ENCODE measurements around the gene CDK8. TPM values are rescaled to one million over a fixed set of nuclear protein-coding genes. Genes with fewer than 3 reads are reported as not detected.

CDK8 gene
- total RNA-seq, 1 experiment from 2014 or later = 14.5 TPM

DNA sequence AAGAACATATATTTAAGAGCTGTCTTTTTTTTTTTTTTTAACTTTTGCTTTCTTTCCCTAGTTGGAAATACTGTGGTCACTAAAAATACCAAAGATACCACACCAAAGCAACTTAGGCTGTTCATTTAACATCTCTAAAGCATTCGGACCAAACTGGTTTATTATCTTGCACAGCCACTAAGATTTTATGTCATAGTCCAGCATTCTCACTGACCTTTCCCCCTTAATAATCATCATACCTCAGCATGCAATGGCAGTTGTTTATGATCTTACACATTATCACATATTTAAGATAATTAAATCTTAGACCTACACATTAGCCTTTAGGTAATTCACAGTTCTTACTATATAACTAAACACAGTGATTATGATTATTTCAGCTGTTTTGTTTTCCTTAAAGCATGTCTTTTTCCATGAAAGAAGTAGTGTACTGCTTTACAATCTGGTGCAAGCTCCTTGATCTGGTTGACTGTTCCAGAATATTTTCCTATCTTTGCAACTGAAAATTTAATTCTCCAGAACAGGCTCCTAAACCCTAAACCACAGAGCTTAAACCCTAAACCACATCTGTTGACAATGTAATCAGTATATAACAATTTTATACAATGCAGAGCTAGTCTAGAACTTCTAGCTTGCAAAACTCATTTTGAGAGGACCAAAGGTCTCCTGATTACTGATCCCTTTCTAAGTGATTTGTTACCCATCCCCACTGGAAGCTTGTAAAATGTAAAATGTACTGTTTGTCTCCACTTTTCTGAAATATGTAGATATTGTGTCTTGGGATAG, 74.2 kb downstream of the CDK8 start:
- Histone ChIP-seq H3K27ac (ENCODE audit: low read length) (no peak overlapping the region), H3K9me2 (replicated peaks; ENCODE audit: low read length) (no peaks in the 10 kb centered on the region), H3K9me3 (ENCODE audit: low read length) (no peaks in the 10 kb centered on the region), H3K4me1 (ENCODE audit: insufficient read depth, low read length) (no peaks in the 10 kb centered on the region), H3K79me2 (ENCODE audit: low read length) (peaks cover 44% of the 10 kb centered on the region), H3K9ac (ENCODE audit: low read length) (no peak overlapping the region), H2AFZ (ENCODE audit: low read length) (no peak overlapping the region), H3K4me2 (ENCODE audit: low read length) (no peak overlapping the region), H3F3A (ENCODE audit: low read length, unreplicated experiment) (no peaks in the 10 kb centered on the region), H3K36me3 (ENCODE audit: low read depth, low read length) (no peaks in the 10 kb centered on the region), H3K27me3 (ENCODE audit: low read length) (no peaks in the 10 kb centered on the region), H3K4me3 (ENCODE audit: low read length) (no peak overlapping the region), H4K20me1 (ENCODE audit: low read length) (no peaks in the 10 kb centered on the region)
- BruUV-seq (replicated peaks) = no TSS peak
- intact Hi-C loops (cut with micrococcal nuclease) = no loop called here
- POLR2A ChIA-PET (ENCODE audit: unreplicated experiment) = no interaction called here
- CTCF ChIA-PET = no interaction called here
- TF ChIP-seq, protein P1, sequence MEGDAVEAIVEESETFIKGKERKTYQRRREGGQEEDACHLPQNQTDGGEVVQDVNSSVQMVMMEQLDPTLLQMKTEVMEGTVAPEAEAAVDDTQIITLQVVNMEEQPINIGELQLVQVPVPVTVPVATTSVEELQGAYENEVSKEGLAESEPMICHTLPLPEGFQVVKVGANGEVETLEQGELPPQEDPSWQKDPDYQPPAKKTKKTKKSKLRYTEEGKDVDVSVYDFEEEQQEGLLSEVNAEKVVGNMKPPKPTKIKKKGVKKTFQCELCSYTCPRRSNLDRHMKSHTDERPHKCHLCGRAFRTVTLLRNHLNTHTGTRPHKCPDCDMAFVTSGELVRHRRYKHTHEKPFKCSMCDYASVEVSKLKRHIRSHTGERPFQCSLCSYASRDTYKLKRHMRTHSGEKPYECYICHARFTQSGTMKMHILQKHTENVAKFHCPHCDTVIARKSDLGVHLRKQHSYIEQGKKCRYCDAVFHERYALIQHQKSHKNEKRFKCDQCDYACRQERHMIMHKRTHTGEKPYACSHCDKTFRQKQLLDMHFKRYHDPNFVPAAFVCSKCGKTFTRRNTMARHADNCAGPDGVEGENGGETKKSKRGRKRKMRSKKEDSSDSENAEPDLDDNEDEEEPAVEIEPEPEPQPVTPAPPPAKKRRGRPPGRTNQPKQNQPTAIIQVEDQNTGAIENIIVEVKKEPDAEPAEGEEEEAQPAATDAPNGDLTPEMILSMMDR (conservative IDR thresholded peaks at IDR 0.05; ENCODE audit: low read depth, low read length) = no peak
- TF ChIP-seq EZH2phosphoT487 (IDR thresholded peaks at IDR 0.05; ENCODE audit: borderline replicate concordance, low read length) (no peak), EZH2 (IDR thresholded peaks at IDR 0.05; ENCODE audit: low read length, unreplicated experiment) (no peak)
- no peak for ATAC-seq
- DNase-seq = peak; percentile 6

DNA sequence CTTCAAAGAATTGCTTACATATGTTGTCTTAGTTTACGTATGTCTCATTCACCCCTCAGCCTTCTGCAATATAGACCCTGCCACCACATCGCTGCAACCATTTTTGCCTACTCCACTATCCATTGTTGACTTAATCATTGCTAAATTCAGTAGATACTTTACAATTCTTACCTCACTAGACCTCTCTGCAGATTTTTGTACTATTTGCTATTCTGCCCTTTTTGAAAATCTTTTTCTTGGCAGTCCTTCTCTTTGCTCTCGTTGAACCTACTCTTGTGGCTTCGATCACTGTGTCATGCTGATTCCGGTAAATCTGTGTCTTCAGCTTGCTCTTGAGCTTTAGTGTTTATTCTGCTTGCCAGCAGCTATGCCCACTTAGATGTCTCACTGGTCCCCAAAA, 81.2 kb downstream of the CDK8 start:
- BruUV-seq (replicated peaks) = no TSS peak
- H3K79me2 ChIP-seq (ENCODE audit: low read length) = peaks cover 19% of the 10 kb centered on the region
- no peaks in the 10 kb centered on the region for H4K20me1 ChIP-seq (ENCODE audit: low read length)
- intact Hi-C loops (cut with micrococcal nuclease) = no loop called here
- POLR2A ChIA-PET (ENCODE audit: unreplicated experiment) = no interaction called here
- no peaks in the 10 kb centered on the region for H3K9me2 ChIP-seq (replicated peaks; ENCODE audit: low read length)
- H3K4me1 ChIP-seq (ENCODE audit: insufficient read depth, low read length) = no peaks in the 10 kb centered on the region
- H3K9ac ChIP-seq (ENCODE audit: low read length) = no peak overlapping the region
- H3K27me3 ChIP-seq (ENCODE audit: low read length) = no peaks in the 10 kb centered on the region
- H3F3A ChIP-seq (ENCODE audit: low read length, unreplicated experiment) = no peaks in the 10 kb centered on the region
- no peaks in the 10 kb centered on the region for H3K36me3 ChIP-seq (ENCODE audit: low read depth, low read length)
- H2AFZ ChIP-seq (ENCODE audit: low read length) = no peak overlapping the region
- H3K4me2 ChIP-seq (ENCODE audit: low read length) = no peak overlapping the region
- CTCF ChIA-PET = no interaction called here
- no peak for TF ChIP-seq EZH2phosphoT487 (IDR thresholded peaks at IDR 0.05; ENCODE audit: borderline replicate concordance, low read length)
- TF ChIP-seq EZH2 (IDR thresholded peaks at IDR 0.05; ENCODE audit: low read length, unreplicated experiment) = no peak
- TF ChIP-seq, protein P1 (conservative IDR thresholded peaks at IDR 0.05; ENCODE audit: low read depth, low read length) = no peak
- no peak overlapping the region for H3K27ac ChIP-seq (ENCODE audit: low read length)
- no peak for DNase-seq
- ATAC-seq = no peak
- no peaks in the 10 kb centered on the region for H3K9me3 ChIP-seq (ENCODE audit: low read length)
- no peak overlapping the region for H3K4me3 ChIP-seq (ENCODE audit: low read length)

DNA sequence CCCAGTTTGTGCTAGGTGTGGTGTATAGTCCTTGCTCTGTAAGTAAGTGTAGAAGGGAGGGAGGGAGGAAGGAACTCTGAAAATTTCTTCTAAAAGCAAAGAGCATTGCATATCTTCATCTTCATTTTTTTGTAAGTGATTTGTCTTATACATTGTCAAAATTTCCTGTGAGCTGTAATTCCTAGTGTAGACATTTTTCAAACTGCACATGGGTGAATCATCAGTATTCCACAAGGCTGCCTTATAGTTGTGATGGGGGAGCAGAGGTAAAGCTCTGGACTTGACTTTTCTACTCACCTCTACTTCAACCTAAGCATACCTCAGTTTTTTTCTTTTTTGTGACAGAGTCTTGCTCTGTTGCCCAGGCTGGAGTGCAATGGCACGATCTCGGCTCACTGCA, 86.9 kb downstream of the CDK8 start:
- H3F3A ChIP-seq (ENCODE audit: low read length, unreplicated experiment) = no peaks in the 10 kb centered on the region
- intact Hi-C loops (cut with micrococcal nuclease) = no loop called here
- no peak overlapping the region for H3K27ac ChIP-seq (ENCODE audit: low read length)
- ChIA-PET POLR2A (ENCODE audit: unreplicated experiment) (no interaction called here), CTCF (no interaction called here)
- no peaks in the 10 kb centered on the region for H3K79me2 ChIP-seq (ENCODE audit: low read length)
- no peaks in the 10 kb centered on the region for H3K27me3 ChIP-seq (ENCODE audit: low read length)
- no peak overlapping the region for H3K9ac ChIP-seq (ENCODE audit: low read length)
- no peak overlapping the region for H3K4me2 ChIP-seq (ENCODE audit: low read length)
- no peak overlapping the region for H2AFZ ChIP-seq (ENCODE audit: low read length)
- TF ChIP-seq EZH2phosphoT487 (IDR thresholded peaks at IDR 0.05; ENCODE audit: borderline replicate concordance, low read length) = no peak
- TF ChIP-seq EZH2 (IDR thresholded peaks at IDR 0.05; ENCODE audit: low read length, unreplicated experiment) = no peak
- TF ChIP-seq, protein P1 (conservative IDR thresholded peaks at IDR 0.05; ENCODE audit: low read depth, low read length) = no peak
- ATAC-seq = no peak
- DNase-seq = no peak
- BruUV-seq (replicated peaks) = no TSS peak
- no peaks in the 10 kb centered on the region for H4K20me1 ChIP-seq (ENCODE audit: low read length)
- no peaks in the 10 kb centered on the region for H3K4me1 ChIP-seq (ENCODE audit: insufficient read depth, low read length)
- no peak overlapping the region for H3K4me3 ChIP-seq (ENCODE audit: low read length)
- no peaks in the 10 kb centered on the region for H3K36me3 ChIP-seq (ENCODE audit: low read depth, low read length)
- H3K9me2 ChIP-seq (replicated peaks; ENCODE audit: low read length) = no peaks in the 10 kb centered on the region
- H3K9me3 ChIP-seq (ENCODE audit: low read length) = no peaks in the 10 kb centered on the region

Measured in PC-3 (cell line).